Subcutaneous adipose tissue (tissue), 4 donors: Measurements from ENCODE around the gene WRNIP1. TPM values are rescaled to one million over a fixed set of nuclear protein-coding genes. Genes with fewer than 3 reads are reported as not detected.

Experiments
- CTCF ChIP-seq: fragments of 450-650 bp; IDR thresholded peaks from one replicate; pipeline ENCODE4 v1.5.1; 2016; ENCODE audit warnings: low read depth, mild to moderate bottlenecking, control low read depth, antibody characterized with exemption, moderate library complexity
- total RNA-seq, 4 donors: library from RNA; depleted of rRNA; stranded (reverse); fragments of >200 nt; gene quantifications; one replicate each; pipeline ENCODE4 v1.1.0, GENCODE V29; 2016

Gene WRNIP1
- total RNA-seq, 4 donors from 2014 or later: 17.4 to 38.4 (median 34.0) TPM

GRCh38 chr6:2764610-2765165 is 505 bp upstream of the WRNIP1 start:
- TF ChIP-seq CTCF: no peak

- no peak for TF ChIP-seq CTCF
These were observed 938 bp downstream of the WRNIP1 start for GRCh38 chr6:2765896-2766766.

GRCh38 chr6:2766767-2767656 is 1.8 kb downstream of the WRNIP1 start:
- TF ChIP-seq CTCF: no peak

GRCh38 chr6:2767657-2768524 is 2.7 kb downstream of the WRNIP1 start:
- no peak for TF ChIP-seq CTCF

GRCh38 chr6:2768696-2769095 is 3.5 kb downstream of the WRNIP1 start:
- TF ChIP-seq CTCF: no peak

- no peak for TF ChIP-seq CTCF
These were observed 5.0 kb downstream of the WRNIP1 start for GRCh38 chr6:2770171-2770570.
